ENCODE measurements around the gene DEPDC7.

Gene DEPDC7

GRCh38 chr11:33033493-33033892 lies 17.8 kb downstream of the DEPDC7 start:
- Histone ChIP-seq H3K9me2 (replicated peaks; ENCODE audit: control insufficient read depth, low read length) (no peaks in the 10 kb centered on the region), H3K4me1 (ENCODE audit: control insufficient read depth, low read length) (peaks cover under 1% of the 10 kb centered on the region; the same call in 1 of the 2 replicates)

GRCh38 chr11:33035011-33035410 lies 19.3 kb downstream of the DEPDC7 start:
- H3F3A ChIP-seq (ENCODE audit: control insufficient read depth, insufficient read depth) = no peaks in the 10 kb centered on the region
- no peaks in the 10 kb centered on the region for H4K20me1 ChIP-seq (ENCODE audit: control insufficient read depth, insufficient read depth, low read depth, low read length)
- no peak for TF ChIP-seq EZH2phosphoT487 (IDR thresholded peaks at IDR 0.05; ENCODE audit: borderline replicate concordance, low read length)
- no peak for TF ChIP-seq CTCF (IDR thresholded peaks at IDR 0.05; ENCODE audit: low read depth, low read length, poor library complexity, severe bottlenecking)
- H3K36me3 ChIP-seq (ENCODE audit: control insufficient read depth, low read length) = no peaks in the 10 kb centered on the region
- H3K4me3 ChIP-seq (ENCODE audit: low read length) = no peak overlapping the region
- H3K27ac ChIP-seq (ENCODE audit: low read depth, low read length) = no peak overlapping the region
- no peak overlapping the region for H3K4me2 ChIP-seq (ENCODE audit: low read length)
- peaks cover 2% of the 10 kb centered on the region; the same call in 1 of the 2 replicates for H3K79me2 ChIP-seq (ENCODE audit: control insufficient read depth, low read length)
- no peaks in the 10 kb centered on the region for H3K9me3 ChIP-seq (ENCODE audit: control insufficient read depth, insufficient read depth, low read length)
- no peaks in the 10 kb centered on the region for H3K9me2 ChIP-seq (replicated peaks; ENCODE audit: control insufficient read depth, low read length)
- peaks cover 17% of the 10 kb centered on the region for H3K27me3 ChIP-seq (ENCODE audit: control insufficient read depth, low read length)
- H3K4me1 ChIP-seq (ENCODE audit: control insufficient read depth, low read length) = peaks cover 4% of the 10 kb centered on the region

More at GRCh38 chr11:33033493-33033892, 17.8 kb downstream of the DEPDC7 start:
- Histone ChIP-seq H4K20me1 (ENCODE audit: control insufficient read depth, insufficient read depth, low read depth, low read length) (no peaks in the 10 kb centered on the region), H3K27me3 (ENCODE audit: control insufficient read depth, low read length) (peaks cover 21% of the 10 kb centered on the region), H3K4me2 (ENCODE audit: low read length) (no peak overlapping the region), H3F3A (ENCODE audit: control insufficient read depth, insufficient read depth) (no peaks in the 10 kb centered on the region), H3K4me3 (ENCODE audit: low read length) (no peak overlapping the region), H3K9me3 (ENCODE audit: control insufficient read depth, insufficient read depth, low read length) (no peaks in the 10 kb centered on the region), H3K27ac (ENCODE audit: low read depth, low read length) (no peak overlapping the region), H3K36me3 (ENCODE audit: control insufficient read depth, low read length) (no peaks in the 10 kb centered on the region), H3K79me2 (ENCODE audit: control insufficient read depth, low read length) (no peaks in the 10 kb centered on the region)
- TF ChIP-seq EZH2phosphoT487 (IDR thresholded peaks at IDR 0.05; ENCODE audit: borderline replicate concordance, low read length) (no peak), CTCF (IDR thresholded peaks at IDR 0.05; ENCODE audit: low read depth, low read length, poor library complexity, severe bottlenecking) (no peak)

GRCh38 chr11:33039274-33040032 lies 23.8 kb downstream of the DEPDC7 start, which contains the start of gene TCP11L1:
Gene TCP11L1, plus strand, starts transcription at chr11:33039572. Its CDS starts 4,202 bp downstream, at chr11:33043774.
- peaks cover 6% of the 10 kb centered on the region; the same call in 1 of the 2 replicates for H3K79me2 ChIP-seq (ENCODE audit: control insufficient read depth, low read length)
- H3K4me3 ChIP-seq (ENCODE audit: low read length) = peak within 1 kb of the TSS; percentile 84
- H3K36me3 ChIP-seq (ENCODE audit: control insufficient read depth, low read length) = peaks cover 6% of the 10 kb centered on the region; the same call in 1 of the 2 replicates
- H3K4me2 ChIP-seq (ENCODE audit: low read length) = peak within 1 kb of the TSS; percentile 90
- H3K27ac ChIP-seq (ENCODE audit: low read depth, low read length) = peak within 1 kb of the TSS; percentile 47
- H3K9me3 ChIP-seq (ENCODE audit: control insufficient read depth, insufficient read depth, low read length) = no peaks in the 10 kb centered on the region
- no peak for TF ChIP-seq CTCF (IDR thresholded peaks at IDR 0.05; ENCODE audit: low read depth, low read length, poor library complexity, severe bottlenecking)
- TF ChIP-seq EZH2phosphoT487 (IDR thresholded peaks at IDR 0.05; ENCODE audit: borderline replicate concordance, low read length) = no peak
- no peaks in the 10 kb centered on the region for H3K9me2 ChIP-seq (replicated peaks; ENCODE audit: control insufficient read depth, low read length)
- H3F3A ChIP-seq (ENCODE audit: control insufficient read depth, insufficient read depth) = 0 out of 2 replicates have a peak, but pooled peaks cover 5% of the 10 kb centered on the region
- peaks cover 17% of the 10 kb centered on the region for H3K4me1 ChIP-seq (ENCODE audit: control insufficient read depth, low read length)
- H4K20me1 ChIP-seq (ENCODE audit: control insufficient read depth, insufficient read depth, low read depth, low read length) = no peaks in the 10 kb centered on the region
- H3K27me3 ChIP-seq (ENCODE audit: control insufficient read depth, low read length) = peaks cover 4% of the 10 kb centered on the region; the same call in 1 of the 2 replicates

All from DOHH2 (cell line).